Panc1 (cell line): Measurements from ENCODE around the gene CDKL4. TPM values are rescaled to one million over a fixed set of nuclear protein-coding genes. Genes with fewer than 3 reads are reported as not detected.

Experiments
- ATAC-seq: fragments of 200-7000 bp; cut with Tn5 transposase; 2 replicates; pipeline ENCODE4 v1.9.1; 2020; ENCODE audit warnings: mild to moderate bottlenecking, moderate library complexity
- BruUV-seq: library from RNA; stranded (reverse); fragments of 400-500 nt; replicated peaks from 2 replicates; lab custom pipeline; 2021; lab: Mats Ljungman, UMichigan
- CTCF ChIA-PET: fragments of 300-600 bp; sonication (Branson Sonifier 250); formaldehyde crosslinking; loops from one replicate; lab custom pipeline; 2022; ENCODE audit warnings: antibody characterized with exemption; lab: Charles Lee
- POLR2A ChIA-PET: fragments of 300-600 bp; sonication (Branson Sonifier 250); formaldehyde crosslinking; loops from one replicate; lab custom pipeline; 2022; ENCODE audit warnings: antibody characterized with exemption; lab: Charles Lee
- DNase-seq: peaks from one replicate; pipeline ENCODE4 v3.0.0-alpha.2; 2010; ENCODE audit warnings: low read depth, low spot score
- H3K27ac ChIP-seq: 2 replicates; pipeline ENCODE4 v1.5.1; 2011; ENCODE audit warnings: mild to moderate bottlenecking, low read length, inconsistent platforms
- H3K27me3 ChIP-seq: fragments of 200-500 bp; sonication (Bioruptor generic); 2 replicates; pipeline ENCODE4 v1.6.0; 2014; ENCODE audit warnings: low read length, inconsistent platforms; ENCODE audit not compliant: control insufficient read depth, insufficient read depth
- H3K36me3 ChIP-seq: fragments of 200-500 bp; sonication (Bioruptor generic); 2 replicates; pipeline ENCODE4 v1.5.1; 2014; ENCODE audit warnings: inconsistent platforms, mild to moderate bottlenecking, low read length, moderate library complexity; ENCODE audit not compliant: control insufficient read depth, insufficient read depth
- H3K4me1 ChIP-seq: 2 replicates; pipeline ENCODE4 v1.5.1; 2011; ENCODE audit warnings: inconsistent platforms, mild to moderate bottlenecking, low read length, moderate library complexity; ENCODE audit not compliant: control insufficient read depth, insufficient read depth
- H3K4me3 ChIP-seq, 2 experiments: 2 replicates each; pipeline ENCODE4 v1.5.1; 2011 to 2012; ENCODE audit warnings: low read depth in 2 of 2, low read length in 2 of 2, mild to moderate bottlenecking in 2 of 2, inconsistent platforms in 1 of 2, moderate library complexity in 1 of 2
- H3K9me3 ChIP-seq: fragments of 200-500 bp; sonication (Bioruptor generic); 2 replicates; pipeline ENCODE4 v1.5.1; 2014; ENCODE audit warnings: low read depth, mild to moderate bottlenecking, inconsistent platforms, low read length, moderate library complexity; ENCODE audit not compliant: control insufficient read depth, insufficient read depth
- CTCF ChIP-seq: fragments of 450-650 bp; IDR thresholded peaks from 2 replicates; pipeline ENCODE4 v1.5.1; 2017; ENCODE audit warnings: mild to moderate bottlenecking
- POLR2AphosphoS5 ChIP-seq: IDR thresholded peaks from 2 replicates; pipeline ENCODE4 v1.6.1; 2012; ENCODE audit warnings: mild to moderate bottlenecking, low read depth, low read length, moderate library complexity
- REST ChIP-seq, 2 experiments: IDR thresholded peaks; 2 replicates each; pipeline ENCODE4 v1.6.1; 2011 to 2012; ENCODE audit warnings: low read depth in 2 of 2, control low read depth in 1 of 2, low read length in 1 of 2, mild to moderate bottlenecking in 1 of 2, moderate library complexity in 1 of 2; ENCODE audit not compliant: insufficient read depth in 1 of 2
- SIN3A ChIP-seq: IDR thresholded peaks from 2 replicates; pipeline ENCODE4 v1.6.1; 2012; ENCODE audit warnings: low read depth, mild to moderate bottlenecking, low read length, moderate library complexity, borderline replicate concordance; ENCODE audit not compliant: insufficient read depth
- TCF7L2 ChIP-seq: IDR thresholded peaks from 2 replicates; pipeline ENCODE4 v1.6.1; 2011; ENCODE audit warnings: mild to moderate bottlenecking, low read depth, low read length, inconsistent platforms
- in situ Hi-C: cut with HindIII; loops from 2 replicates; pipeline ENCODE4 v1.10.0; 2016; ENCODE audit warnings: low sequenced_read_pairs, low pct_unique_long_range_greater_than_20kb
- intact Hi-C: fragments of 100-400 bp; cut with micrococcal nuclease; formaldehyde crosslinking; loops from one replicate; pipeline ENCODE4 v1.10.0; 2022; ENCODE audit not compliant: unreplicated experiment
- total RNA-seq: library from RNA; stranded (reverse); gene quantifications from one replicate; pipeline ENCODE4 v1.2.1, GENCODE V29; 2021; ENCODE audit not compliant: unreplicated experiment

The CDKL4 gene
- total RNA-seq, 1 experiment from 2014 or later: not detected

GRCh38 chr2:39136799-39137198 lies 107.0 kb downstream of the CDKL4 start:
- no TSS peak for BruUV-seq
- ChIA-PET CTCF (no interaction called here), POLR2A (no interaction called here)
- no peak for DNase-seq
- ATAC-seq: no peak
- intact Hi-C loops: no loop called here
- H3K4me1 ChIP-seq: no peaks in the 10 kb centered on the region
- no peaks in the 10 kb centered on the region for H3K36me3 ChIP-seq
- H3K4me3 ChIP-seq: no peak overlapping the region
- no peaks in the 10 kb centered on the region for H3K27me3 ChIP-seq
- H3K27ac ChIP-seq: no peak overlapping the region
- H3K9me3 ChIP-seq: no peaks in the 10 kb centered on the region
- in situ Hi-C loops: no loop called here
- TF ChIP-seq TCF7L2 (no peak), REST (IDR thresholded peaks at IDR 0.05; ENCODE audit: insufficient read depth in 1 of 2, low read depth in 2 of 2, low read length in 1 of 2) (no peak), SIN3A (no peak), CTCF (no peak), POLR2AphosphoS5 (no peak)

- in situ Hi-C loops: no loop called here
- H3K36me3 ChIP-seq: no peaks in the 10 kb centered on the region
- ChIA-PET POLR2A (no interaction called here), CTCF (no interaction called here)
- ATAC-seq: no peak
- intact Hi-C loops: no loop called here
- H3K9me3 ChIP-seq: no peaks in the 10 kb centered on the region
- TF ChIP-seq REST (IDR thresholded peaks at IDR 0.05; ENCODE audit: insufficient read depth in 1 of 2, low read depth in 2 of 2, low read length in 1 of 2): no peak
- TF ChIP-seq TCF7L2: no peak
- no peak for TF ChIP-seq POLR2AphosphoS5
- TF ChIP-seq CTCF: no peak
- no peak for DNase-seq
- H3K27ac ChIP-seq: no peak overlapping the region
- H3K27me3 ChIP-seq: no peaks in the 10 kb centered on the region
- no peak overlapping the region for H3K4me3 ChIP-seq
- H3K4me1 ChIP-seq: no peaks in the 10 kb centered on the region
- no TSS peak for BruUV-seq
These were observed 108.0 kb downstream of the CDKL4 start for GRCh38 chr2:39135690-39136259.
